Measurements from ENCODE around the gene IGFL3.

The IGFL3 gene

GRCh38 chr19:46088101-46088500 is 36.4 kb downstream of the IGFL3 start:
- TF ChIP-seq CTCF (IDR thresholded peaks at IDR 0.05; ENCODE audit: unreplicated experiment in 3 of 3): no peak
- H3K27me3 Mint-ChIP-seq (ENCODE audit: low read depth): peaks cover 11% of the 10 kb centered on the region
- H3K36me3 Mint-ChIP-seq (ENCODE audit: low read depth): no peaks in the 10 kb centered on the region

GRCh38 chr19:46085888-46086287 is 38.6 kb downstream of the IGFL3 start:
- H3K27ac Mint-ChIP-seq: no peak overlapping the region
- no peaks in the 10 kb centered on the region for H3K36me3 Mint-ChIP-seq (ENCODE audit: low read depth)
- peaks cover 34% of the 10 kb centered on the region for H3K9me3 Mint-ChIP-seq
- H3K4me1 Mint-ChIP-seq: no peaks in the 10 kb centered on the region
- TF ChIP-seq CTCF (IDR thresholded peaks at IDR 0.05; ENCODE audit: unreplicated experiment in 3 of 3): no peak
- H3K4me3 Mint-ChIP-seq: no peak overlapping the region
- peaks cover 21% of the 10 kb centered on the region for H3K27me3 Mint-ChIP-seq (ENCODE audit: low read depth)

More at GRCh38 chr19:46088101-46088500, 36.4 kb downstream of the IGFL3 start:
- no peak overlapping the region for H3K27ac Mint-ChIP-seq
- H3K4me3 Mint-ChIP-seq: no peak overlapping the region
- no peaks in the 10 kb centered on the region for H3K4me1 Mint-ChIP-seq
- H3K9me3 Mint-ChIP-seq: peaks cover 34% of the 10 kb centered on the region

GRCh38 chr19:46082728-46083050 is 41.8 kb downstream of the IGFL3 start:
- no peaks in the 10 kb centered on the region for H3K36me3 Mint-ChIP-seq (ENCODE audit: low read depth)
- H3K4me3 Mint-ChIP-seq: no peak overlapping the region
- peaks cover 19% of the 10 kb centered on the region for H3K9me3 Mint-ChIP-seq
- H3K27ac Mint-ChIP-seq: no peak overlapping the region
- TF ChIP-seq CTCF (IDR thresholded peaks at IDR 0.05; ENCODE audit: unreplicated experiment in 3 of 3): no peak
- H3K27me3 Mint-ChIP-seq (ENCODE audit: low read depth): peaks cover 33% of the 10 kb centered on the region
- H3K4me1 Mint-ChIP-seq: peaks cover 3% of the 10 kb centered on the region

GRCh38 chr19:46081928-46082727 is 42.4 kb downstream of the IGFL3 start:
- Mint-ChIP-seq H3K4me1 (peaks cover 5% of the 10 kb centered on the region), H3K36me3 (ENCODE audit: low read depth) (no peaks in the 10 kb centered on the region), H3K27ac (no peak overlapping the region), H3K9me3 (peaks cover 17% of the 10 kb centered on the region), H3K27me3 (ENCODE audit: low read depth) (peaks cover 38% of the 10 kb centered on the region), H3K4me3 (no peak overlapping the region)
- peak; percentile 71 to 84 (median 73) for TF ChIP-seq CTCF (IDR thresholded peaks at IDR 0.05; ENCODE audit: unreplicated experiment in 3 of 3)

- Mint-ChIP-seq H3K27ac (no peak overlapping the region), H3K4me1 (peaks cover 10% of the 10 kb centered on the region)
Observed at GRCh38 chr19:46080561-46080960, 43.9 kb downstream of the IGFL3 start.

More at GRCh38 chr19:46080561-46080960, 43.9 kb downstream of the IGFL3 start:
- H3K36me3 Mint-ChIP-seq (ENCODE audit: low read depth): no peaks in the 10 kb centered on the region
- peaks cover 50% of the 10 kb centered on the region for H3K27me3 Mint-ChIP-seq (ENCODE audit: low read depth)
- H3K9me3 Mint-ChIP-seq: peaks cover 8% of the 10 kb centered on the region
- no peak for TF ChIP-seq CTCF (IDR thresholded peaks at IDR 0.05; ENCODE audit: unreplicated experiment in 3 of 3)
- no peak overlapping the region for H3K4me3 Mint-ChIP-seq

Data from nephron (organoid).